Kasumi-1 (cell line): ENCODE measurements around the gene KHNYN.
"Not testable (repeated sequence)": the region's sequence is repeated elsewhere in the genome, so short reads cannot be mapped to it uniquely, and the experiment has no call there.

Source experiments
- DNase-seq, 2 experiments: peaks; one replicate each; lab custom pipeline; 2025; lab: John Stamatoyannopoulos, UW

Gene KHNYN

GRCh38 chr14:24437736-24438067 is 7.9 kb downstream of the KHNYN start:
- no peak for DNase-seq

GRCh38 chr14:24438223-24439097 is 8.7 kb downstream of the KHNYN start:
- no peak for DNase-seq

- no peak for DNase-seq
Observed at GRCh38 chr14:24439257-24439656, 9.5 kb downstream of the KHNYN start.

- no peak for DNase-seq
Observed at GRCh38 chr14:24439830-24440605, 10.3 kb downstream of the KHNYN start.

GRCh38 chr14:24440606-24441399 is 11.0 kb downstream of the KHNYN start:
- no peak for DNase-seq

GRCh38 chr14:24441485-24441884 is 11.7 kb downstream of the KHNYN start:
- no peak for DNase-seq

- no peak for DNase-seq
Observed at GRCh38 chr14:24441904-24442239, 12.1 kb downstream of the KHNYN start.

GRCh38 chr14:24442240-24443052 is 12.7 kb downstream of the KHNYN start, which contains the start of gene SDR39U1:
Gene SDR39U1 (minus strand): TSS chr14:24442776. CDS start chr14:24442769, 7 bp downstream.
- peak; percentile 99 for DNase-seq

- DNase-seq = no peak
Observed at GRCh38 chr14:24443053-24443665, 13.4 kb downstream of the KHNYN start.

- DNase-seq = not testable (repeated sequence)
Observed at GRCh38 chr14:24450828-24451227, 21.1 kb downstream of the KHNYN start.

- DNase-seq = no peak
Observed at GRCh38 chr14:24456980-24457379, 27.2 kb downstream of the KHNYN start.

- no peak for DNase-seq
Observed at GRCh38 chr14:24458736-24459135, 29.0 kb downstream of the KHNYN start.

- DNase-seq = no peak
Observed at GRCh38 chr14:24459331-24459730, 29.6 kb downstream of the KHNYN start.

- no peak for DNase-seq
Observed at GRCh38 chr14:24461336-24461735, 31.6 kb downstream of the KHNYN start.

GRCh38 chr14:24463017-24463883 is 33.5 kb downstream of the KHNYN start:
- no peak for DNase-seq

GRCh38 chr14:24463884-24464785 is 34.4 kb downstream of the KHNYN start:
- no peak for DNase-seq

GRCh38 chr14:24465368-24465767 is 35.6 kb downstream of the KHNYN start:
- no peak for DNase-seq

- no peak for DNase-seq
Observed at GRCh38 chr14:24465805-24466204, 36.1 kb downstream of the KHNYN start.

GRCh38 chr14:24470450-24470849 is 40.7 kb downstream of the KHNYN start:
- not testable (repeated sequence) for DNase-seq
